ENCODE measurements around the gene SCRN3.

SCRN3 gene

DNA sequence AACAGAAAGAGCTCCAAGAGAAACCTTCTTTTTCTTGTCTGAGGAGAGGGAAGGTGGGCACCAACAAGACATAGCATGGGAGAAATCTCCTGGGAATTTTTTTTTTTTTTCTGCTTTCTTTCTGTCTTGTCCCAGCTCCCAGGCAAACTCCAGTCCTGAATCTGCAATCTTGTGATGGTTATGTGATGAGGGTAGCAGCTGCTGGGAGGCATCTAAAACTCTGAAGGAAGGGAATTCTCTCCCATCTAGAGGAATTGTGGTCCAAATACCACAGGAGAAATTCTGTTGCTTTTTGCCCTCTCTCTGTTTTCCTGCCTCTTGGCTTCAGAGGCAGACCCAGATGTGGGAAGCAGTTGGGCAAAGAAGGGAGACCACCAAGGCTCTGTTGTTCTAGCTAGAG is 16.7 kb downstream of the SCRN3 start:
- DNase-seq: no peak

DNA sequence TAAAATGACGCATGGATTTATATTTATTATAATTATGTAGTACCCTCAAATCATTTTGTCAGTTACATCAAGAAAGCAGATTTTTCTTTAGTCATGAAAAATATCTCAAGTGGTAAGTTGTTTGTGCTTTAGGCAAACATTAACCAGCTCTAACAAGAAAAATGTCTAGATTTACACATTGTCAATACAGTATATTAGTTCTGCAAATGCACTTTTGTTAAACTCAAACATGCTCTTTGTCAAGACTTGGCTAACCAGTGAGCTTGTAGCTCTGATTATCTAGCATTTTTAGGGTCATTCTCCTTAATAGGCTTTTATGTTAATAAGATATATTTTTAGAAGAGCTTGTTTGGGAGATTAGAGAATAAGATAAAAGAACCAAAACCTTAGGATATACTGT is 32.7 kb downstream of the SCRN3 start:
- no peak for DNase-seq

DNA sequence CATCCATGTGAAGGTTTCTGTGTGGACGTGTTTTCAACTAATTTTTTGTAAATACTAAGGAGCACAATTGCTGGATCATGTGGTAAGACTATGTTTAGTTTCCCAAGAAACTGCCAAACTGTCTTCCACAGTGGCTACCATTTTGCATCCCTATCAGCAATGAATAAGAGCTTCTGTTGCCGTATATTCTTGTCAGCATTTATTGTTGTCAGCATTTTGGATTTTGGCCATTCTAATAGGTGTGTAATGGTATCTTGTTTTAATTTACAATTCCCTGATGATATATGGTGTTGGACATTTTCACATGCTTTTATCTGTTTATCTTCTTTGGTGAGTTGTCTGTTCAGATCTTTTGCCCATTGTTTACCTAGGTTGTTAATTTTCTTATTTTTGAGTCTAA is 34.5 kb downstream of the SCRN3 start:
- no peak for DNase-seq

DNA sequence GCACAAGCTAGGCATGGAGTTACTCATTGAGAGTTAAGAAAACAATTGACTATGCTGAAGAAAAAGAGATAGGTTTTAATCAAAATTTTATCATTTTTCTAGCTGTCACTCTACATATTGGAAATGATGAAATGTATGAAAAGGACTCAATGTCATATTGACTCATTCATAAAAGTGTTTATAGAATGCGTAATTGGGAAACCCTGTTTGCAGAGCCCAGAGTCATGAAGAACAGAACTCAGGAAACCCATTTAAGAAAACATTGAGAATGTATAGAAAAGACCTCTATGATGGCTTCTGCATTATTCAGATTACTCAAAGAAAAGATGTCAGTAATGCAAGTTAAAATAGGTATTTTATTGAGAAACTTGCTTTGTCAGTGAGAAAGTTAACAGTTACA is 36.4 kb downstream of the SCRN3 start:
- no peak for DNase-seq

DNA sequence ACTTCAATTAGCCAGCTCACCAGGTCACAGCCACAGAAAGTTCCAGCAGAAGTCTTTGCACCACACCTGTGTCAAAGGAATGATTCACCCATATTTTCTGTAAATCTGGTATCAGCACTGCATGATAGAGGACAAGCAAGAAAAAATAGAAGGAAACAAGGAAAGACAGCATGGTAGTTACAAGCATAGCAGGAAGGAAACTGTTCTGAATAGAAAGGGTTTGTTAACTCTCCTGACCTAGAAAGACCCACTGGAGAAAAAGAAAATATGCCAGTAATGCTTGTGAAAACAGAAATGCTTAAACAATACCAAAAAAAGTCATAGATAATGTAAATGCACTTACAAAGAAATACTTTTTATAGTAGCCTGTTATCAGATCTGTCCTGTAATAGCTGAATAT is 40.8 kb downstream of the SCRN3 start:
- no peak for DNase-seq

DNA sequence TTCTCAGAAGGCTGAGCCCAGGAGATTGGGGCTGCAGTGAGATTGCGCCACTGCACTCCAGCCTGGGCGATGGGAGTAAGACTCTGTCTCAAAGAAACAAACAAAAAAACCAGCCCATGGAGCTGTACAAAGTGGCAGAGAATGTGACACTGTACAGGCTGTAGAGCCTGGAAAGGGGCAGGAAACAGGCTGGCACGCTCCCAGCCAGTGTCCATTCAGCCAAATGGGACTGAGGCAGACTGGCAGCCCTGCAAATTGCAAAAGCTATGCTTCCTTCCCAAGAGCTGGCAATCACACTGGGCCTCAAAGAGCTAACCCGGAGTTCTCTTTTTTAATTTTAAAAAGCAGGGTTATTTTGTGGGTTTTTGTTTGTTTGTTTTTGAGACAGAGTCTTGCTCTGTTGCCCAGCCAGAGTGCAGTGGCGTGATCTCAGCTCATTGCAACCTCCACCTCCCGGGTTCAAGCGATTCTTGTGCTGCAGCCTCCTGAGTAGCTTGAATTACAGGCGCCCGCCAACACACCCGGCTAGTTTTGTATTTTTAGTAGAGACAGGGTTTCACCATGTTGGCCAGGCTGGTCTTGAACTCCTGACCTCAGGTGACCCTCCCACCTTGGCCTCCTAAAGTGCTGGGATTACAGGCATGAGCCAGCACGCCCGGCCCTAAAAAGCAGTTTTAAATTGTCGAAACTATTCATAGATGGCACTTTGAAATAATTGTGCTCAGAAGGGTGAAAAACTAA is 42.8 kb downstream of the SCRN3 start:
- no peak for DNase-seq

DNA sequence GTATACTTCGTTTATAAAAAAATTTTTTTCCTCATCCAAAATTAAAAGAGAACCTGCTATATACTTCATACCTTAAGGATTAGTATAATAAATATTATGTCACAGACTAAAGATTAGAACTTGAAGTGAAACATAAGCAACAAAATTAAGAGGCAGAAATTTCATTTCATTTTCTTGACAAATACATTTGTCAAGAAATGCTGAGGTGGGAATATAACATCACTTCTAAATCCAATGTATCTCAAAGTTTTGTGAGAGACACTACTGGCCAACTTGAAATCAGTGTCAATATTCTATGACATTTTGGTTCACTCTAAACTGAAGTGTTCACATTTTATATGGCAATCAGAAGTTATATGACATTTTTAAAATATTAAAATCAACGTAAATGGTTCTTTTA is 43.8 kb downstream of the SCRN3 start:
- DNase-seq: no peak

DNA sequence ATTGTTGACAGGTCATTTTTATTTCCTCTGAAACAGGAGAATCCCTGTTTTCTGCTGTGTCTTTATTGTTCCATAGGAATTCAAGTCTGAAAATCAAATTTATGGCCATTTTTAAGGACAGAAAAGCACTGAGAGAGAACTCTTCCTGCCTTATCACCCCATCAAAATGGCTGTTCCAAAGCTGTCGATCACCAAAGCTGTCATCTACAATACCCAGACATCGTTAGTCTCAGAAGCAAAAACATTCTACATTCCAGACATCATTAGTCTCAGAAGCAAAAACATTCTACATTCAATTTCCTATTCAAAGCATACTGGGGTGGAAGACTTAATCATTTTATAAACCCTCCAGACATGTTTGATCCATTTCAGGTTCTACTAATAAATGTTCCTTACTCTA is 44.4 kb downstream of the SCRN3 start:
- DNase-seq: no peak

DNA sequence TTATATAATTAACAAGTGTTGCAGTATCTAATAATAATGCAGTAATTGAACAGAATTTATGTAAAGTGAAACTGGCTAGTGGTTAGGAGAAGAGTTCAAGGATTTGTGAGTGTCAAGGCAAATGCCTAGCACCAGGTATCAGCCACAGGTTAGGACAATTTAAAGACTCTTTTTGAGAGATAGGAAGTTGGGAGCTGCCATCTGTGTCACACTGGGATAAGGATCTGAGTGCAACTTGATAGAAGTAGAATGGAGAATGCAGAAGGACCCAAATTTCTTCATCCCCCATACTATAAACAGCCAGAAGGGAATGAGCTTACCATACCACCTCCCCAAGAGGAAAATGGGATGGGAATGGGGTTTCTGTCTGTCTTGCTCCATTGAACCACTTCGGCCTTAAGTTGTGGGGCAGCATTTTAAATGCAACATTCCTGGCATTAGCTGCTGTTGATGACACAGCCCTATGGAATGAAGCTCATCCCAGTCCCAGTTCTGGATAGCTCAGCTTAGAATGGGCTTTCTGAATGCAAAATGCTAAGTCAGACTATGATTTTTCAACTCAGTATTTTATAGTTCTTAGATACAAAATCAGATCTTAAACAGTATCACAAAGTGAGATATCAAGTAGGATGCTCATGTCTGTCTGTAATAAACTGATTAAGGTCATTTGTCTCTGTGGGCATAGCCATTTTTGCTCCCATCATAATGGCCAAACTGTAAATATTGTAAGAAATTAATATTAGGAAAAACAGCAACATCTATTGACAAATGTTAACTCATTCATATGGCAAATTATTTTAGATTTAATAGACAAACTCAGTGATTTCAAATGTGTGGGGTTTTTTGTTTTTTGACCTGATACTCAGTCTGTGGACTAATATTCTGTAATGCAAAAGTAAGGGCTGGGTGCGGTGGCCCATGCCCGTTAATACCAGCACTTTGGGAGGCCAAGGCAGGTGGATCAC is 47.3 kb downstream of the SCRN3 start:
- no peak for DNase-seq

DNA sequence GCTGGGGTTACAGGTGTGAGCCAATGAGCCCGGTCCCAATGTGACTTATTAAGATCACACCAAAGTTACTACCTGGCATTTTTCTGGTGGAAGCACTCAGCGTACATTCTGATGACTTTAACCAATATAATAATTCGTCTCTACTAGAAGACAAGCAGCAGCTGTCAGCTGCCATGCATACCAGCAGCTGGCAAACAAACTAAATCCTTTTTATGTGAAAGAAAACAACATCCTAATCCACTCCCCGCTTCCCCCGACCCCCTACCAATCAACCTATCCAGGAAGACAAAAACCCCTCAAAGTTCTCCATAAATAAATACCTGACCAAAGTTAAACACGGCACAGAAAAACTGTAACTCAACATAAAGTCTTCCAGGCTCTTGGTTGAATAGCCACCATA is 49.2 kb downstream of the SCRN3 start:
- no peak for DNase-seq

DNA sequence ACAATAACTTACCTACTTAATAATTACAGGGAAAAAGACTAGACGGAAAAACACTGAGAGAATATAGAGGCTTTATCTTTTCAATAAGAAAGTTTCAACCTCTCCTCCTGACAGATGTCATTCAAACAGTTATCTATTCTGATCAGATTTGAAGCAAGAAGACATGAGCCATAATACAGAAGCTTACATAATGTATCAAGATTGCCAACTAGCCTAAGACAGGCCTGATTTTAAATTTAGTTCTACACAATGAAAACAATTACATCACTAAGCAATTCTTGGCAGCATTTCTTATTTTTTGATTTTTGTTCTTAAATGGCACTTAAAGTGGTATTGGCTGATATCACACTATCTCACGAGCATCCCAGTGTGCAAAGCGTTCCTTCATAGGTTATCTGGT is 49.7 kb downstream of the SCRN3 start:
- DNase-seq: no peak

DNA sequence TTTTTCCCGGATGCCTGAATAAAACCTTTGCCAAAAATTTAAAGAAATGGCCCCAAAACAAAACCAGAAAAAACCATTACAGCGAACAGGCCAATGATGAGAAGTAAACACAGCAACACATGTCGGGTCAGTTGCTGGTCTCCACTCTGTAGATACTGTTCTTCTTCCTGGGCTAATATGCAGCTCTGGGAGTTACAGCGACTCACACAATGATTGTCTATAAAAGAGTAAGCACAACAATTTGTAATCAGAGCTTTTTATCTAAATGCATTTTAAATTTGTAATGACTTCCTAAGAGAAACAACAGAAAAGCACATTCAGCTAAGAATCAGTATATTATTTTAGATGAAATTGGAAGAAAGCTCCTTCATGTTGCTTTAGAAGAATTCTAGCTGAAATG is 51.0 kb downstream of the SCRN3 start:
- DNase-seq: no peak

DNA sequence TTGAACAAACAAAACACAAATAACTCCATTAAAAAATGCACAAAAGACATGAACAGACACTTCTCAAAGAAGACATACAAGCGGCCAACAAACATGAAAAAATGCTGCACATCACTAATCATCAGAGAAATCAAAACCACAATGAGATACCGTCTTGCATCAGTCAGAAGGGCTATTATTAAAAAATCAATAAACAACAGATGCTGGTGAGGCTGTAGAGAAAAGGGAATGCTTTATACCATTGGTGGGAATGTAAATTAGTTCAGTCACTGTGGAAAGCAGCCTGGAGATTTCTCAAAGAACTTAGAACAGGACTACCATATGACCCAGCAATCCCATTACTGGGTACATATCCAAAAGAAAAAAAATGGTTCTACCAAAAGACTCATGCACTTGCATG is 53.5 kb downstream of the SCRN3 start:
- DNase-seq: no peak

DNA sequence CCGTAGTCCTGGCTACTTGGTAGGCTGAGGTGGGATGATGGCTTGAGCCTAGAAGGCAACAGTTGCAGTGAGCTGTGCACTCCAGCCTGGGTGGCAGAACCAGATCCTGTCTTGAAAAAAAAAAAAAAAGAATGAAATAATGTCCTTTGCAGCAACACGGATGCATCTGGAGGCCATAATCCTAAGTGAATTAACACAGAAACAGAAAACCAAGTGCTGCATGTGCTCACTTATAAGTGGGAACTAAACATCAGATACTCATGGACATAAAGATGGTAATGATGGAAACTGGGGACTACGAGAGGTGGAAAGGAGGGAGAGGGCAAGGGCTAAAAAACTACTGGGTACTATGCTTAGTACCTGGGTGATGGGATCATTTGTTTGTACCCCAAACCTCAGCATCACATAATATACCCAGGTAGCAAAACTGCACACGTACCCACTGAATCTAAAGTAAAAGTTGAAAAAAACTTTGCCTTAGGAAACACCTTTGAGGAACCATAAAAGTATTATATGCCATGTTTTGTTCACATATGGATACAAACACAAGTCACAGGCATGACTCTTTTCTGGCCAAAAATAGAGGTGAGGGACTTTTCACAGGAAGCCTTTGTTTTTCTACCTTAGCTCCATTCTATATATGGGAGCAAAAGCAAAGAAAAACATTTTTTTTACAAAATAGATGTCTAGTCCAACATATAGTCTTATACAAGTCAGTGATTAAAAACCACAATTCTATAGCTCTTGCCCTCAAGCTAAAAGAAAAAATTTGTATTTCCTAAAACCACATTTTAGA is 54.7 kb downstream of the SCRN3 start:
- DNase-seq: no peak

DNA sequence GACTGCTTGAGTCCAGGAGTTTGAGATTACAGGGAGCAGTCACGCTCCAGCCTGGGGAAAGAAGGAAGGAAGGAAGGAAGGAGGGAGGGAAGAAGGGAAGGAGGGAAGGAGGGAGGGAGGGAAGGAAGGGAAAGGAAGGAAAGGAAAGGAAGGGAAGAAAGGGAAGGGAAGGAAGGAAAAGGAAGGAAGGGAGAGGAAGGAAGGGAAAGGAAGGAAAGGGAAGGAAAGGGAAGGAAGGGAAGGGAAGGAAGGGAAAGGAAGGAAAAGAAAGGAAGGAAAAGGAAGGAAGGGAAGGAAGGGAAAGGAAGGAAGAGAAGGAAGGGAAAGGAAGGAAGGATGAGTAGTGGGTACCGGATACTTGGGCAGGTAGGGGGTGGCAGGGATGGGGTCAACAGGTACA is 59.0 kb downstream of the SCRN3 start:
- DNase-seq: no peak

DNA sequence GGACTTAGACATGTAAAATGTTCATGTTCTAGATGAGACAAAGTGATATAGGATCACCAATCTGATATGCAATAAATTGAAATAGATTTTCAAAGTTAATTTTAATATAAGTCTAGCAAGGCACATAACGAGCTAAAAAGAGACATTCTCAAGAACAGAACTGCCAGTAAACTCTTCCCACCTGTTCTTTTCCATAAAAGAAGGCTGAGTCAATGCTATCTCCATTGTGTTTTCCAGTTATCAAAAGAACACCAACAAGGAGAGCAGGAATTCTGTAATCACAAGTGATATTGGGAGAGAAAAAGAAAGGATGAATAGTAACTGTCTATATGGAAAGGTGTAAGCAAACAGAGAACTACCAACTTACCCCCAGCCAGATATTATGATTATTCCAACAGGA is 65.7 kb downstream of the SCRN3 start:
- DNase-seq: no peak

DNA sequence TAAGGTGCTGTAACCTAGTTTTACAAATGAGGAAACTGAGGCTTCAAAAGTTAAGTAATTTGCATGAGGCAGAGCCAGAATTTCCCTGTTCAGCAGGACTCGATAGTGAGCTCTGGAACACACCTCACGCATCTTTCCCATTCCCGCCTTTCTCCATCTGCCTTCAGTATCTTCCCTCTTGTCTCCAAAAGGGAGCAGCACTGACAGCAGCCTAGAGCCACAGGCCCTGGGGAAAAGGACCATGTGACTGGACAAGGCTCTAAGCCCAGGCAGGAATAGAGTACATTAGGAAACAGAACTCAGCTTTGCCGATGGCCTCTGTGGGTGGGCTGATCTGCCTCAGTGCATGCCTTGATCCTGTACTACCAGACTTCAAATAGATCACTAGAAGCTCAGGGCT is 69.8 kb downstream of the SCRN3 start:
- DNase-seq: no peak

DNA sequence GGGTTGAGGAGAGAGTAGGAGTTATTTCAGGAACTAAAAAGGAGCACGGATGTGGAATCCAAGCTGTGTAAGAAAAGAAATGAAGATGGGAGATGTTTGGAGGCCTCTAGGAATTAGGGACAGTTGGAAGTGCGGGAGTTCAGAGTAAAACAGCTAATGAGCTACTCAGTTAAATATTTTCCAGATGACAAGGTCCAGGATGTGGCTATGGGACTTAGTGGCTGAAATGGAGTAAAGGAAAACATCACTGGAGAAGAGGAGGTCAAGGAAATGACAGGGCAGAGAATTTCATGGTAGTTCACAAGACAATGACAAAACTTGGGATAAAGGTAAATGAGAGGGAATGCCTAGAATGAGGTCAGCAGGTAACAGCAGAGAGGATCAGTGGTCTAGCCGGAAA is 78.3 kb downstream of the SCRN3 start:
- DNase-seq: no peak

DNA sequence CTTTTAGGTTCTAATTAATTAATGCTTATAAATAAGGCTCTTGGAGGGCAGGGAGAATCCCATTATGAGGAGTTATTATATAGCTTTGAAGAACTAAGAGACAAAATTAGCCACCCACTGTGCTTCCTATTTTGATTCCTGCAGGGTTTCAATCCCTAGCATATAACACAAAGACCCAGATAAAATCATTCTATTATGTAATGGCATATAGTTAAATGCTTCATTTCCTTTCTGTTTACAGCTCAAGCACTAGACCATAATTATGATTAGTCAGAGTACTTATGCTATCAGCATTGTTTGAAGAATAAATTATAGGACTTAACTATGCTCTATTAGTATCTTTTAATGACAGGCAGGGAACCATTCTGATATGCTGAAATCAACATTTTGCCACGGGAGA is 82.2 kb downstream of the SCRN3 start:
- DNase-seq: no peak

Measured in NCI-H1048 (cell line).